Measurements from ENCODE around the gene PITPNB.

GRCh38 chr22:27876684-27877083, 42.4 kb downstream of the PITPNB start:
- TF ChIP-seq, protein P1, sequence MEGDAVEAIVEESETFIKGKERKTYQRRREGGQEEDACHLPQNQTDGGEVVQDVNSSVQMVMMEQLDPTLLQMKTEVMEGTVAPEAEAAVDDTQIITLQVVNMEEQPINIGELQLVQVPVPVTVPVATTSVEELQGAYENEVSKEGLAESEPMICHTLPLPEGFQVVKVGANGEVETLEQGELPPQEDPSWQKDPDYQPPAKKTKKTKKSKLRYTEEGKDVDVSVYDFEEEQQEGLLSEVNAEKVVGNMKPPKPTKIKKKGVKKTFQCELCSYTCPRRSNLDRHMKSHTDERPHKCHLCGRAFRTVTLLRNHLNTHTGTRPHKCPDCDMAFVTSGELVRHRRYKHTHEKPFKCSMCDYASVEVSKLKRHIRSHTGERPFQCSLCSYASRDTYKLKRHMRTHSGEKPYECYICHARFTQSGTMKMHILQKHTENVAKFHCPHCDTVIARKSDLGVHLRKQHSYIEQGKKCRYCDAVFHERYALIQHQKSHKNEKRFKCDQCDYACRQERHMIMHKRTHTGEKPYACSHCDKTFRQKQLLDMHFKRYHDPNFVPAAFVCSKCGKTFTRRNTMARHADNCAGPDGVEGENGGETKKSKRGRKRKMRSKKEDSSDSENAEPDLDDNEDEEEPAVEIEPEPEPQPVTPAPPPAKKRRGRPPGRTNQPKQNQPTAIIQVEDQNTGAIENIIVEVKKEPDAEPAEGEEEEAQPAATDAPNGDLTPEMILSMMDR (IDR thresholded peaks at IDR 0.05 in 4 of 5, conservative IDR thresholded peaks at IDR 0.05 in 1 of 5) = no peak
- no peak for TF ChIP-seq POLR2A (IDR thresholded peaks at IDR 0.05)

Measured in gastrocnemius medialis (tissue), 4 donors.